HuH-7.5 (cell line): ENCODE results near the gene WHAMM.
A peak's percentile ranks its signal among the peaks of the same experiment; 100 is the strongest.
"Not testable (repeated sequence)": the region's sequence is repeated elsewhere in the genome, so short reads cannot be mapped to it uniquely, and the experiment has no call there.

Experiments used
- DNase-seq: peaks from one replicate; pipeline ENCODE4 v3.0.0; 2011; ENCODE audit warnings: low spot score

Gene WHAMM, protein sequence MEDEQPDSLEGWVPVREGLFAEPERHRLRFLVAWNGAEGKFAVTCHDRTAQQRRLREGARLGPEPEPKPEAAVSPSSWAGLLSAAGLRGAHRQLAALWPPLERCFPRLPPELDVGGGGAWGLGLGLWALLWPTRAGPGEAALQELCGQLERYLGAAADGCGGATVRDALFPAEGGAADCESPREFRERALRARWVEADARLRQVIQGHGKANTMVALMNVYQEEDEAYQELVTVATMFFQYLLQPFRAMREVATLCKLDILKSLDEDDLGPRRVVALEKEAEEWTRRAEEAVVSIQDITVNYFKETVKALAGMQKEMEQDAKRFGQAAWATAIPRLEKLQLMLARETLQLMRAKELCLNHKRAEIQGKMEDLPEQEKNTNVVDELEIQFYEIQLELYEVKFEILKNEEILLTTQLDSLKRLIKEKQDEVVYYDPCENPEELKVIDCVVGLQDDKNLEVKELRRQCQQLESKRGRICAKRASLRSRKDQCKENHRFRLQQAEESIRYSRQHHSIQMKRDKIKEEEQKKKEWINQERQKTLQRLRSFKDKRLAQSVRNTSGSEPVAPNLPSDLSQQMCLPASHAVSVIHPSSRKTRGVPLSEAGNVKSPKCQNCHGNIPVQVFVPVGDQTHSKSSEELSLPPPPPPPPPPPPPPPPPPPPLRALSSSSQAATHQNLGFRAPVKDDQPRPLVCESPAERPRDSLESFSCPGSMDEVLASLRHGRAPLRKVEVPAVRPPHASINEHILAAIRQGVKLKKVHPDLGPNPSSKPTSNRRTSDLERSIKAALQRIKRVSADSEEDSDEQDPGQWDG

DNA sequence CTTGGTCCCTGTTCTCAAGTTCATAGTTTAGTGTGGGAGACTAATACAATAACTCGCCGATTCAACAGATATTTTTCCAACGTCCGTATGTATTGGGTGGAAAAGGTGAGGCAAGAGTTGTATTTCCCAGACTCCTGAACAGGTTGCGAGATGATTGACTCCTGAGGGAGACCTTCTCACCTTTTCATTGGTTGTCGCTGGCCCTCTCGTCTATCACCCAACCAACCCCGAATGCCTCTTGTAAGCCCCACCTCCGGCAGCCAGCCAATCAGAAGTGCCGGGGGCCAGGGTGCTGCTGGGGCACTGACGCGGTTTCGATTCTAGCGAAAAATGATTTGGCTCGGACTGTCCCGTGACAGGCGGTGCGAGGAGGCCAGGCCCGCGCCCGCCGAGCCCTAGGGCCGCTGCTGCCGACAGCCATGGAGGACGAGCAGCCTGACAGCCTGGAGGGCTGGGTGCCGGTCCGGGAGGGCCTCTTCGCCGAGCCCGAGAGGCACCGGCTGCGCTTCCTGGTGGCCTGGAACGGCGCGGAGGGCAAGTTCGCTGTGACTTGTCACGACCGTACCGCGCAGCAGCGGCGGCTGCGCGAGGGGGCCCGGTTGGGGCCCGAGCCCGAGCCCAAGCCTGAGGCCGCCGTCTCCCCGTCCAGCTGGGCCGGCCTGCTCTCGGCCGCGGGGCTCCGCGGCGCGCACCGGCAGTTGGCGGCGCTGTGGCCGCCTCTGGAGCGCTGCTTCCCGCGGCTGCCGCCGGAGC, at the start of gene WHAMM:
Gene WHAMM (plus strand): TSS at position 321 of the 753 bp plus-strand sequence. CDS start 99 bp downstream, at position 420.
- DNase-seq: peak; percentile 97

DNA sequence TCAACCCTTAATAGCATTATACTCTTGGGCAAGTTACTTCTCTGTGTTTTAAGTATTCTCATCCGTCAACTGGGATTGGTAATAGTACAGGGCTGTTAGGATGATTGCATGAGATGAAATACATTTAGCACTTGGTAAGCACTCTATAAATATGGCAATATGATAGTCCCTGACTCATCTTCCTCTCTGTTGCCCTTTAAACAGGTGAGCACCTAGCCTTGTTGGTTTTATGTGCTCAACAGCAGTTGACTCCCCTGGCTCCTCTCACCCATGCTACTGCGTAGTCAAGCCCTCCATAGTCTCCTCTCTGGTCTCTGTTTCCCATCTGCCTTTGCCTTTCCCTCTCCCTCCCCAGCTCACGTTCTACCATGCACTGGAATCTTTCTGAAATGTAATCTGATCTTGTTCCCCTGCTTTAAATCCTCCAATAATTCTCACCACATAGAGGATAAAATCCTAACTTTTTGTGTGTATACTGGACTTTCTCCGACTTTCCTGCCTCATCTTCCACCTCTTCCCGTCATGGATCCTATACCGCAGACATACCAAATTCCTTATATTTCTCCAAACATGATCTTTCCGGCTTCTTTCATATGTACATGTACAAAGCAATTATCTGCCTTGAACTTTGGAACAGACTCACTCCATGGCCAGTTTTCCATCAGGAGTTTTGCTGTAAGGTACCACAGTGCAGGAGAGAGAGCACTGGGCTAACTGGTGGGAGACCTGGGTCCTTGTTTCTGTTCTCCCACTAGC, 45.9 kb upstream of the WHAMM start:
- DNase-seq: no peak

DNA sequence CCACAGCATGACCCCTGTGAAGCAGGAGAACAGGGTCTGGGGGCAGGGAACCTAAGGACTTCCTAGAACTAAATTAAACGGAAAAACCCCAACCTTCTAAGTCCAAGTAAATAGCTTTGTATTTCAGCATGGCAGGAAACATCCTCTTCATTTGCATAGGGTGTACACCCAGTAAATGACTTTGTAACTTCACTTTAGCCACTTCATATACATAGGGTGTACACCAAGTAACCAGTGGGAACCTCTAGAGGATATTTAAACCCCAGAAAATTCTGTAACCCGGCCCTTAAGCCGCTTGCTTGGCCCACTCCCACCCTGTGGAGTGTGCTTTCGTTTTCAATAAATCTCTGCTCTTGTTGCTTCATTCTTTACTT, 45.3 kb upstream of the WHAMM start:
- DNase-seq: no peak

DNA sequence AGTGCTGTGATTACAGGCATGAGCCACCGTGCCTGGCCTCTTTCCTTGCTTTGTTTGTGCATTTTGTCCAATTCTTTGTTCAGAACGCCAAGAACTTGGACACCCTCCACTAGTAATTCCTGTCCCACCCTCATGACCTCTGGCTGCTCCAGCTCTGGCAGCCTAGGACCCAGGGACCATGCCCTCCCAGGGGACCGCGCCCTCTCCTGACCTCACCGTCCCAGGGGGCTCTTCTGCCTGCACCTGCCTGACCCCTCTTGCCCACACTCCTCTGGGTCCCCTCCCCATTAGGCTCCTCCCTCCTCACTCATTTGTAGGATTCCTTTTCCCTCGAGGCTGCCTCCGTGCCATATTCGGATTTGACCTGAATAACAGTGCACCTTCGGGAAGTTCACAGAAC, 44.7 kb upstream of the WHAMM start:
- no peak for DNase-seq

DNA sequence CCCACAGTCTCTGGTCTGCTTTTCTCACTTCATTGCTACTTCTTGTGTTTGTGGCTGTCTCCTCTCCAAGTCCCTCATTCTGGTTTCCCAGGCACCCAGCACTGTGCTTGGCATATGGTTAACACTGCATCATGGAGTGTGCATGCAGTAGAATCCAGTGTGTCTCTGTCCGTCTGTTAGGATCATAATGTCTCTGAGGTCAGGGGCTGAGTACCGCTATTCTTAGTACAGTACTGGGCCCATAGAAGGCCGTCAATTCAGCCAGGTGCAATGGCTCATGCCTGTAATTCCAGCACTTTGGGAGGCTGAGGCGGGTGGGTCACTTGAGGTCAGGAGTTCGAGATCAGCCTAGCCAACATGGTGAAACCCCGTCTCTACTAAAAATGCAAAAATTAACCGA, 43.2 kb upstream of the WHAMM start:
- not testable (repeated sequence) for DNase-seq

DNA sequence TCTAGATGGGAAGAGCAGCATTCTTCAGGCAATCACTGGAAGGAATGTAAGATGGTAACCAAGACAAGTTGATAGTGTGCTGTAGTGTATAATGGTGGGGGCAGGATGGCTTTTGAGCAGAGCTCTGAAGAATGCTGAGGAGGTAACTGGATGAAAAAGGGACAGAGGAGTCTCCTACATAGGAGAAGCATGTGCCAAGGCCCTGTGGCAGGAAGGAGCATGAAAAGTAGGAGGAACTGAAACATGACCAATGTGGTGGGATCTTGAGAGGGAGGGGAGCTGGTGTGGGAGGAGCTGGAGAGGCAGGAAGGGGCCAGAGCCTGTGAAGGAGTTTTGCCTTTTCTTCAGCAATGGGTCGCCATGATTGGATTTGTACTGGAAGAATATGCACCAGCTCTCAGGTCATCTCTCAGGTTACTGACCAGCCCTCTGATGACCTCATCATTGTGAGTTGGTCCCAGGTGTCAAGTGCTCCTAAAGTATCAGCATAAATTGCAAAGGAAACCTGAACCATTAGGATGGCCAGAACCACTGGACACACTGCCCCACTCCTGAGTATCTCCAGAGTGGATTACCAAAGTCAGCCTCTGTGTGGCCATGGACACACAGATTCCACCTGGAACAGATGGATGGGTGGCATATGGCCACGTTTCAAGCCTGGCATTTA, 42.1 kb upstream of the WHAMM start:
- no peak for DNase-seq

DNA sequence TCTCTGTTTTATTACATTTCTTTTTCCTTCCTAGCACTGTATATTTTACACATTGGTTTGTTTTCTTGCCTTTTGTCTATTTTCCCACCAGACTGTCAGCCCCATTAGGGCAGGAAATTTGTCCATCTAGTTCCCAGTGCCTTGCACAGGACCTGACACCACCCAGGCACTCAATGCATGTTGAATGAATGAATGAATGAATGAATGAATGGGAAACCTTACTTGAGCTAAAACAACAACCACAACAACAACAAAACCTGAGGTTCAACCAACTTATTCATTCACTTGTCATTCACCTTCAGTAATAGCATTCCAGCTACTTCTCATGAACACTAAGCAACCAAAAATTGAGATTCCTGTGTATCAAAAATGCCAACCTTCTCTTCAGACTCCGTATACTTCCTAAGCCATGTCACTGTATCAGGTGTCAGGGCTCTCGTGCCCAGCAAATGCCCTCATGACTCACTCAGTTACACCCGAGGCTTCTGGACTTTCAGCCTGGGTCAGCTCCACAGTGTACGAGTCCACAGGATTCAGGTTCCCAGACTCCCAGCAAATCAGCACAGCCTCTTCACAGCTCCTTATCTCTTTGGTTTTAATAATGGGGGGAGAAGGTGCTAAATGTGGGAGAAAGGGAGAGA, 40.9 kb upstream of the WHAMM start:
- no peak for DNase-seq

DNA sequence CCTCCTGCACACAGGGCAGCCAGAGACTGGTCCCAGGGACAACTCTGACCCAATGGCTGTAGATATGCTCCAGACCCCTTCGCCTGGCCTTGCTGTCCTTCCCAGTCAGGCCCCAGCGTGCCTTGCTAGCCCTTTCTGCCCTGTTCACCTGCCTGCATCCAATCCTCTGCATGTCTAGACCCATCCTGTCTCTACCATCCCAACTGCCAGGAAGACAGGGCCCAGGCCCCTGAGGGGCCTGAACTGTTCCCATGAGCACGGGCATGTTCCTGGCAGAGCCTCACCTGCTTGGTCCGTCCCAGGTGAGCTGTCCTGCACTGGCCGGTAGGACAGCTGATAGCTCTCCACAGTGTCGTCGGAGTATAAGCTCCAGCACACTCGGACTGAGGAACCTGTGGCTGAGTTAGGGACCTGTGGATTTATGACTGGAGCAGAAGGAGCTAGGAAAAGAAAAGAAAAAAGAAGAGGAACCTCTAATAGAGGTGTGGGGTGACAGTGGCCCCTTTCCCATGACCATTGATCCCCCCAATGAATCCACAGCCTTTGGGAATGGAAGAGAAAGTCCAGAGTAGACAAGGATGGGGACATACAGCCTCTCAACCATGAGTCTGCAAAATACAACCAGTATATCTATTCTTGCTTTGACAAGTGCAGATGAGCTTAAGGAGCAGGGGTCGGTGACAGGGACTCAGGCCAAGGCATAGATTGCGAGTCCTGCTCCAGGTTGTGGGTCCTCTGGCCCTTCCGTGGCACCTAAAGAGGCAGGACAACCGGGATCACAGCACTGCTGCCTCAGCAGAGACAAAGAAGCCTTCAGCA, 37.4 kb upstream of the WHAMM start:
- DNase-seq: no peak

DNA sequence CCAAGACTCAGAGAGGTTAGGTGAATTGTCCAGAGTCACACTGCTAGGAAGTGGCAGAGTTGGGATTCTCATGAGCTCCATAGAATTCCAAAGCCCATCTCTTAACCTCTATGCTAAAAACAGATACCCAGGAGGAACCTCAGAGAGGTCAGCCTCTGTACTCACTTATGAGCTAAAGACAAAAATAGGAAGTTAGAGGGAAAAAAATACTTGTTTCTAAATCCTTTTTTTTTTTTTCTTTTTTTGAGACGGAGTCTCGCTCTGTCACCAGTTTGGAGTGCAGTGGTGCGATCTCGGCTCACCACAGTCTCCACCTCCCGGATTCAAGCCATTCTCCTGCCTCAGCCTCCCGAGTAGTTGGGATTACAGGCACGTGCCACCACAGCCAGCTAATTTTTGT, 34.9 kb upstream of the WHAMM start:
- no peak for DNase-seq

DNA sequence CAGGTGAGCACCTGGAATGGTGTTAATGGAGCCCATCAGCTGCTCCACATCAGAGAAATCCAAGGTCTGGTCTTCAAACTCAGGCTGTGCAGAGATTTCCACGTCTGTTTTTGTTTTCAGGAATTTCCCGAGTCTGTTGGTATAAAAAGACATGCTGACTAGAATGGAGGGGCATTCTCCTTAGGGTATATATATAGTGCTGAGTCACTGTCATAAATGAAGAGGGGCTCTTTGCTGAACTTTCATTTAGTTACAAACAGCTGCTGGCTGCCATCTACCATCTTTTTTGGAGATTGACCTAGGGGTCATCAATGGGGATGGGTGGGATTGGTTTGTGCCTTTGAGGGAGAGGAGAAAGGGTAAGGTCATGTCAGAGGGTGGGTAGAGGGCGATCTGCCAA, 30.7 kb upstream of the WHAMM start:
- DNase-seq: no peak

DNA sequence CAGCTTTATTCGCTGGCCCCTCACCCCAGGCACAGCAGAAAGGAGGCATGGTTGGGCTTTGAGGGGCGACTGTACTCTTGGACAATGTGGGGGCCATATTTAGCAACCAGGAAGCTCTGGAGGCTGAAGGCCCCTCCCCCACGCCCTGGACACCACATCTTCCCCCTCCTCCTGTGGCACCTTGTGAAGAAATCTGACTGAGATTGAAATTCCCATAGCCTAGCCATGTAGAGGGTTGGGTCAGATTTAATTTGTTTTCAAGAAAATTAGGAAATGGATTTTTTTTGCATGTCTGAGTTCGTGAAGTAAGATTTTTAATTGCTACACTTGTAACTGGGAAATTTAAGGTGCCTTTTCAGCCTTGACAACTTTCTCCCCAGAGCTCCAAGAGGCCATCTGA, 28.1 kb upstream of the WHAMM start:
- no peak for DNase-seq

DNA sequence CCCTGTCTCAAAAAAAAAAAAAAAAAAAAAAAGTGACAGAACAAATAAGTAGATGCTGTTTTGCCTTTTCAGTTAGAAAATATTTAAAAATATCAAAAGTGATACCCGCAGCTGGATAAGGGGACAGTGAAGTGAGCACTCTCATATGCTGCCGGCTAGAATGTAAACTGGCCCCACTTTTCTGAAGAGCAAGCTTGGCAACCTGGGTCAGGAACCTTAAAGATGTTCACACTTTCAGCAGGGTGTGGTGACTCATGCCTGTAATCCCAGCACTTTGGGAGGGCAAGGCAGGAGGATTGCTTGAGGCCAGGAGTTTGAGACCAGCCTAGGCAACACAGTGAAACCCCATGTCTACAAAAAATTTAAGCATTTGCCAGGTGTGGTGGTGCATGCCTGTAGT, 20.9 kb upstream of the WHAMM start:
- no peak for DNase-seq

DNA sequence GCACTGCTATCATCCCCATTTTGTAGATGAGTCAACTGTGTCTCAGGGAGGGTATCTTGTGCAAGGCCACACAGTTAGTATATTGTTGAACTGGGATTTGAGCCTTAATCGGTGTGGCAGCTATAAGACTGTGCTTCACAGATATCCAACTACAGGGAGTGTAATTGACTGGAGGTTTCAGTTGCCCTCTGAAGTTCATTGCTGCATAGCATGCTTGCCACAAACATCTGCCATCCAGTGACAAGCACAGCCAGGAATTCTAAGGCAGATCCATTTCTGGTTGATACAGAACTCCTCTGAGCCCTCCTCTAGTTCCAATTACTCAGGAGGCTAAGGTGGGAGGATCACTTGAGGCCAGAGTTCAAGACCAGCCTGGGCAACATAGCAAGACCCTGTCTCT, 19.9 kb upstream of the WHAMM start:
- DNase-seq: no peak

DNA sequence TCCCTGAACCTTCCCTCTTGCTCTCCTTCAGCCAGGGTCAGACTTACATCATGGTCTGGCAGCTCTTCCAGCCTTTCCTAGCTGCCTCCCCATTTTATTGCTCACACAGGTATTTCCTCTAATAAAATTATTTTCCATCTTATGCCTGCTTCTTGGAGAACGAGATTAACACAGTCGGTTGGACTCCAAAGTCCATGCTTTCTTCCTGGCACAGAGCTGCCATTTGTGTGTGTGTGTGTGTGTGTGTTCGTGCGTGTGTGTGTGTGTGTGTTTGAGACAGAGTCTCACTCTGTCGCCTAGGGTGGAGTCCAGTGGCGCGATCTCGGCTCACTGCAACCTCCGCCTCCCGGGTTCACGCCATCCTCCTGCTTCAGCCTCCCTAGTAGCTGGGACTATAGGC, 19.1 kb upstream of the WHAMM start:
- no peak for DNase-seq

DNA sequence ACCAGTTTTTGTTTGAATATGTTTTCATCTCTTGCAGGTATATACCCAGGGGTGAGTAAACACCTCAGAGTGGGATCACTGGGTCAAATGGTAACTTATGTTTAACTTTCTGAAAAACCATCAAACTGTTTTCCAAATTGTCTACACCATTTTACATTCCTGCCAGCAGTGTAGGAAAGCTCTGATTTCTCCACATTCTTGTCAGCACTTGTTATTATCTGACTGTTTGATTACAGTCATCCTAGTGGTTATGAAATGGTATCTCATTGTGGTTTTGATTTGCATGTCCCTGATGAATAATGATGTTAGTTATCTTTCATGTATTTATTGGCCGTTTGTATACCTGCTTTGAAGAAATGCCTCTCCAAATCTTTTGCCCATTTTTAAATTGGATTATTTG, 17.4 kb upstream of the WHAMM start:
- DNase-seq: no peak

DNA sequence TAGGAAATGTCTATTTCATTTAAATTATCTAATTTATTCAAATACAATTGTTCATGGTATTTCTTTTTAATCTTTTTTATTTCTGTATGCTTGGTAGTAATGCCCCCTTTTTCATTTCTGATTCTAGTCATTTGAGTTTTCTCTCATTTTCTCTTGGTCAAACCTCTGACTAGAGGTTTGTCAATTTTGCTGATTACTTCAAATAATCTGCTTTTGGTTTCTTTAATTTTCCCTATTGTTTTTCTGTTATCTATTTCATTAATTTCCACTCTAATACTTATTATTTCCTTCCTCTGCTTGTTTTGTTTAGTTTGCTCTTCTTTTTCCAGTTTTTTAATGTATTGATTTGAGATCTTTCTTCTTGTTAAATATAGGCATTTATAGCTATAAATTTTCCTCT, 15.7 kb upstream of the WHAMM start:
- no peak for DNase-seq

DNA sequence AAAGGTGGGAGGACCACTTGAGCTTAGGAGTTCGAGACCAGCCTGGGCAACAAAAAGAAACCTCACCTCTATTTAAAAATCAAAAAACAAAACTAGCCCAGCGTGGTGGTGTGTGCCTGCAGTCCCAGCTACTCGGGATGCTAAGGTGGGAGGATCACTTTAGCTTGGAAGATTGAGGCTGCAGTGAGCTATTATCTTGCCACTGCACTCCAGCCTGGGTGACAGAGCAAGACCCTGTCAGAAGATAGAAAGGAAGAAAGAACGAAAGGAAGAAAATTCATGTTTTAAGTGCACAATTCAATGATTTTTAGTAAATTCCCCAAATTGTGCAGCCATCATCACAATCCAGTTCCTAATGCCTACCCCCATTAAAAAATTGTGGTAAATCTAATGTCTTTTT, 11.3 kb upstream of the WHAMM start:
- no peak for DNase-seq

DNA sequence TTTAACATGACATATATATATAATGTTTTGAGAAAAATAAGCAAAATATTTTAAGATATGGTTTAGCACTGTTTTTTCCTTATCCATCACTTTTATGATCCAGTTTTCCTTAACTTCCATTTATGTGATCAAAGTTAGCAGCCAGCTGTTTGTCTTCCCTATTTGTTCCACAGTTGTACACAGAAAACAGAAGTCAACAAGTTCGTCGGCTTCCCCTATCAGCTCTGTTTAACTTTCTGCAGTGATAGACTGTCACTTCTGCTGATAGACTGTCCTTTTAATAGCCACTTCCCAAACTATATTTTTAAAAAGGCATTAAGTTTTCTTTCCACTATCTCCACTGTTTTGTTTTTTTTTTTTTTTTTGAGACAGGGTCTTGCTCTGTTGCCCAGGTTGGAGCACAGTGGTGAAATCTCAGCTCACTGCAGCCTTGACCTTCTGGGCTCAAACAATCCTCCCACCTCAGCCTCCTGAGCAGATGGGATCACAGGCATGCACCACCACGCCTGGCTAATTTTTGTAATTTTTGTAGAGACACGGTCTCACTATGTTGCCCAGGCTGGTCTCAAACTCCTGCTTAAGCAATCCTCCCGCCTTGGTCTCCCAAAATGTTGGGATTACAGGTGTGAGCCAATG, 10.8 kb upstream of the WHAMM start:
- DNase-seq: no peak

DNA sequence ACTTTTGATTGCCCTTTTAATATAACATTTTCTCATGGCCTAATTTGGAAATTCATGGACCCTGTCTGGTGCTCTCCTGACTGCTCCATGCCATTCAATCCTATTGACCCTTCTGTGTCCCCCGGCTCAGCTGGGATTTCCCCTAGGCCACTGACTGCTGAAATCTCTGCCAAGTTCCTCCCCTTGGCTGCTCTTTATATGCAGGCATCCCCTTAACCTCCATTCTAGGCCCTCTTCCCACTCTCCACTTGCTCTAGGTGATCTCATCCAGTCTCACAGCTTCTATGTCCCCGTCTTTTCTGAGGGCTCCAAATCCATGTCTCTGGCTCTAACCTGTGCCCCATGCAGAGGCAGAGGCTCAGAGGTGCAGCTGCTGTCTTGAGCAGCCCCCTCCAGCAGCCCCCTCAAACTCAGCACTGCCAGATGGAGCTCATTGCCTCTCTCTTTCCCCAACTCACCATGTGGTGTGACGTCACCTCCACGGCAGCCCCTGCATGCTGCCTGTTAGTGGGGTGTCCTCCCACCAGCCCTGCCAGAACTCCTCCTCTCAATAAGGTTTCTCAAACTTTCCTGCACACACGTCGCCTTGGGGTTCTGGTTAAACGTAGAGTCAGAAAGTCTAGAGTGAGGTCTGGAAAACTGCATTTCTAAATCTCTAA, 10.1 kb upstream of the WHAMM start:
- no peak for DNase-seq
